ENCODE measurements around the gene SPTBN5. TPM values are rescaled to one million over a fixed set of nuclear protein-coding genes. Genes with fewer than 3 reads are reported as not detected.

SPTBN5 gene
- total RNA-seq, 1 donor from 2014 or later = 1.9 TPM

DNA sequence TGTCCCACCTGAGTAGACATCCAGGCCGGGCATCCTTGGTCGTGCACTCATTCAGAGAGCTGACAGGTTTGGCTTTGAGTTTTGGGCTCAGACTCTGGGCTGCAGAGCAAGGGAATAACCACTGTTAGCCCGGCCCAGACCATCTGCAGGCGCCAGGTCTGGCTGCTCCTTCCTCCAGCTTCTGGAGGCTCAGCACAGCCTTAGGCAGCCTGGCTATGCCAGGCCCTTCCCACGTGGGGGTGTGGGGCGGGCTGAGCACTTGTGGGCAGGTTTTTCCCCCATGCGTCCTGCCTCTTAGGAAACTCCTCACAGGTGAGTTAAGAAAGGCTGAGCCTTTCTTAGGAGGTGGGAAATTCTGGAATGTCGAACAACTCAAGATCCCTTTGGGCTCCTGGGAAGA lies 44.0 kb downstream of the SPTBN5 start:
- H3K27me3 Mint-ChIP-seq (ENCODE audit: insufficient read depth) = peaks cover 3% of the 10 kb centered on the region
- H3K27ac Mint-ChIP-seq = no peak overlapping the region
- no peak overlapping the region for H3K4me3 Mint-ChIP-seq
- intact Hi-C loops (cut with micrococcal nuclease) = no loop called here
- peaks cover 6% of the 10 kb centered on the region for H3K36me3 Mint-ChIP-seq (ENCODE audit: low read depth)
- peaks cover 7% of the 10 kb centered on the region for H3K4me1 Mint-ChIP-seq (ENCODE audit: low read depth)
- no peaks in the 10 kb centered on the region for H3K9me3 Mint-ChIP-seq
- DNase-seq (ENCODE audit: low spot score) = no peak

GRCh38 chr15:41849204-41849603 lies 44.6 kb downstream of the SPTBN5 start:
- Mint-ChIP-seq H3K9me3 (no peaks in the 10 kb centered on the region), H3K27me3 (ENCODE audit: insufficient read depth) (peaks cover 3% of the 10 kb centered on the region), H3K4me3 (no peak overlapping the region), H3K27ac (no peak overlapping the region), H3K4me1 (ENCODE audit: low read depth) (peaks cover 7% of the 10 kb centered on the region), H3K36me3 (ENCODE audit: low read depth) (peaks cover 6% of the 10 kb centered on the region)
- intact Hi-C loops (cut with micrococcal nuclease) = no loop called here
- DNase-seq (ENCODE audit: low spot score) = no peak

- Mint-ChIP-seq H3K9me3 (no peaks in the 10 kb centered on the region), H3K27ac (no peak overlapping the region), H3K4me3 (no peak overlapping the region), H3K27me3 (ENCODE audit: insufficient read depth) (peaks cover 3% of the 10 kb centered on the region), H3K36me3 (ENCODE audit: low read depth) (peaks cover 6% of the 10 kb centered on the region), H3K4me1 (ENCODE audit: low read depth) (peaks cover 7% of the 10 kb centered on the region)
- intact Hi-C loops (cut with micrococcal nuclease) = no loop called here
- no peak for DNase-seq (ENCODE audit: low spot score)
These were observed 45.2 kb downstream of the SPTBN5 start for GRCh38 chr15:41848631-41849030.

DNA sequence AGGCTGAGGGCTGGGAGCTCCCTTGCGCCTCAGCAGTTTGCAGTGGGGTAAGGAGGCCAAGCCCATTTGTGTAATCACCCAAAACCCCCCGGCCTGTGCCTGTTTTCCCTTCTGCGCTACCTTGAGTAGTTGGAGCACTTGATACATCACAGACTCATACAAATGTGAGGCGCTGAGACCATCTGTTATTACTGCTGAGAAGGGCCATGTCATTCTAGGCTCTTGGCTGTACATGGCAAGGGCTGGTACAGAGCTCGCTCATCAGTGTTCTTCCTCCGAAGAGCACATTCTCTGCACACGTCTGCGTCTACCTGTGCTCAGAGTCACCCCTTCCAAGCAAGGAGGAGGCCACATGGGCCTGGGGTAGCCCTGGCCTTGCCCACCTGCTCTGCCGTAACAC lies 45.9 kb downstream of the SPTBN5 start:
- DNase-seq (ENCODE audit: low spot score) = no peak
- H3K9me3 Mint-ChIP-seq = no peaks in the 10 kb centered on the region
- peaks cover 6% of the 10 kb centered on the region for H3K36me3 Mint-ChIP-seq (ENCODE audit: low read depth)
- H3K27ac Mint-ChIP-seq = no peak overlapping the region
- intact Hi-C loops (cut with micrococcal nuclease) = no loop called here
- H3K4me3 Mint-ChIP-seq = no peak overlapping the region
- peaks cover 7% of the 10 kb centered on the region for H3K4me1 Mint-ChIP-seq (ENCODE audit: low read depth)
- peaks cover 3% of the 10 kb centered on the region for H3K27me3 Mint-ChIP-seq (ENCODE audit: insufficient read depth)

GRCh38 chr15:41847206-41847605 lies 46.6 kb downstream of the SPTBN5 start:
- H3K36me3 Mint-ChIP-seq (ENCODE audit: low read depth) = peaks cover 8% of the 10 kb centered on the region
- no peak overlapping the region for H3K4me3 Mint-ChIP-seq
- H3K9me3 Mint-ChIP-seq = no peaks in the 10 kb centered on the region
- H3K27me3 Mint-ChIP-seq (ENCODE audit: insufficient read depth) = peaks cover 3% of the 10 kb centered on the region
- H3K4me1 Mint-ChIP-seq (ENCODE audit: low read depth) = peaks cover 7% of the 10 kb centered on the region
- no peak for DNase-seq (ENCODE audit: low spot score)
- H3K27ac Mint-ChIP-seq = no peak overlapping the region
- intact Hi-C loops (cut with micrococcal nuclease) = no loop called here

DNA sequence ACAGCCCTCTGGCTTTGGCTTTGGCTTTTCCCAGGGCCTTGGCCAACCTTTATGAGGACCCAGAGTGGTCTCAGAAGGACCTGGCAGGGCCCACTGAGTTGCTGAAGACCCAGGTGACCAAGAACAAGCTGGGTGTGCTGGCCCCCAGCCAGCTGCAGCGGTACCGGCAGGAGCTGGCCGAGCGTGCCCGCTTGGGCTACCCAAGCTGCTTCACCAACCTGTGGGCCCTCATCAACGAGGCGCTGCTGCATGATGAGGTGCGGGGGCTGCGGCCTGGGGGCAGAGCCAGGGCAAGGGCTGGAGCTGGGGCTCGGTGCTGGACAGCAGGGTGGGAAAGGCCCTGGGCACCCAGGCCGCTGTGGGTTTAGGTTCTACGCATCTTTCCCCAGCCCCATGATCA lies 49.0 kb downstream of the SPTBN5 start:
- Mint-ChIP-seq H3K4me1 (ENCODE audit: low read depth) (peaks cover 7% of the 10 kb centered on the region), H3K9me3 (no peaks in the 10 kb centered on the region), H3K27ac (no peak overlapping the region), H3K27me3 (ENCODE audit: insufficient read depth) (peaks cover 3% of the 10 kb centered on the region), H3K36me3 (ENCODE audit: low read depth) (peaks cover 8% of the 10 kb centered on the region), H3K4me3 (no peak overlapping the region)
- DNase-seq (ENCODE audit: low spot score) = no peak
- intact Hi-C loops (cut with micrococcal nuclease) = no loop called here

GRCh38 chr15:41843571-41843970 lies 50.3 kb downstream of the SPTBN5 start:
- Mint-ChIP-seq H3K36me3 (ENCODE audit: low read depth) (peaks cover 8% of the 10 kb centered on the region), H3K27ac (no peak overlapping the region), H3K4me3 (no peak overlapping the region), H3K9me3 (no peaks in the 10 kb centered on the region), H3K4me1 (ENCODE audit: low read depth) (peaks cover 5% of the 10 kb centered on the region), H3K27me3 (ENCODE audit: insufficient read depth) (peaks cover 1% of the 10 kb centered on the region)
- no peak for DNase-seq (ENCODE audit: low spot score)
- intact Hi-C loops (cut with micrococcal nuclease) = no loop called here

DNA sequence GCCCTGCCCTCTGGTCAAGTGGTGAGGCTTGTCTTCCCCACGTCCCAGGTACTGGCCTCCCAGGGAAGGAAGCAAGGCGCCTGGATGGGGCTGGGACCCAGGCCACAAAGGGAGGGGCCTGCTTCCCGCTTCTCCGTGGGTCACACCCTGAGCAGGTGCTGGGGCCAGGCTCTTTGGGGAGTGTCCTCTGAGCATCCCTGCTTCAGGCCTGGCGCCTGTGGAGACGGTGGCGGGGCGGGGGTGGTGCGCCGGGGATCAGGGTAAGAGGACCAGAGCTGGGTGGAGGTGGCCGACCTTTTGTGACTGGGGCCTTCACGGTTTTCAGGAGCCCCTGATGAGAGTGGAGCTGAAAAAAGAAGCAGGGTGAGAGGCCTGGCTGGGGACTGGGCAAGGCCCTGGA lies 51.6 kb downstream of the SPTBN5 start:
- Mint-ChIP-seq H3K27ac (no peak overlapping the region), H3K9me3 (no peaks in the 10 kb centered on the region), H3K27me3 (ENCODE audit: insufficient read depth) (peaks cover 1% of the 10 kb centered on the region), H3K4me3 (no peak overlapping the region), H3K4me1 (ENCODE audit: low read depth) (no peaks in the 10 kb centered on the region), H3K36me3 (ENCODE audit: low read depth) (peaks cover 4% of the 10 kb centered on the region)
- DNase-seq (ENCODE audit: low spot score) = no peak
- intact Hi-C loops (cut with micrococcal nuclease) = no loop called here

- Mint-ChIP-seq H3K4me1 (ENCODE audit: low read depth) (no peaks in the 10 kb centered on the region), H3K27ac (no peak overlapping the region), H3K4me3 (no peak overlapping the region), H3K36me3 (ENCODE audit: low read depth) (peaks cover 4% of the 10 kb centered on the region), H3K9me3 (no peaks in the 10 kb centered on the region), H3K27me3 (ENCODE audit: insufficient read depth) (no peaks in the 10 kb centered on the region)
- intact Hi-C loops (cut with micrococcal nuclease) = no loop called here
- no peak for DNase-seq (ENCODE audit: low spot score)
These were observed 52.7 kb downstream of the SPTBN5 start for GRCh38 chr15:41841131-41841530.

DNA sequence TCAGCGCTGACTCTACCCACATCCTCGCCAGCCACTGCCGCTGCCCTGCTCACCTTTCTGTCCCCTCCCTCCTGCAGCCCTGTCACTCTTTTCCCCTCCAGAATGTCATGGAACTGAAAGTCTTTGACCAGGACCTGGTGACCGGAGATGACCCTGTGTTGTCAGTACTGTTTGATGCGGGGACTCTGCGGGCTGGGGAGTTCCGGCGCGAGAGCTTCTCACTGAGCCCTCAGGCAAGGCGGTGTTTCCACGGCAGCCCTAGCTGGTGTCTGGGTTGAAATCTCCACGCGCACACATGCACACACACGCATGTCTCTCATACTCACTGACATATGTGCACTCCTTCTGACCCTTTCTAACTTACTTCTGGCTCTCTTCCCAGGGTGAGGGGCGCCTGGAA lies 53.2 kb downstream of the SPTBN5 start:
- Mint-ChIP-seq H3K4me3 (no peak overlapping the region), H3K27ac (no peak overlapping the region), H3K4me1 (ENCODE audit: low read depth) (no peaks in the 10 kb centered on the region)

GRCh38 chr15:41839781-41840491 lies 53.9 kb downstream of the SPTBN5 start:
- H3K36me3 Mint-ChIP-seq (ENCODE audit: low read depth) = peaks cover 4% of the 10 kb centered on the region
- no peak overlapping the region for H3K27ac Mint-ChIP-seq
- intact Hi-C loops (cut with micrococcal nuclease) = no loop called here
- H3K9me3 Mint-ChIP-seq = no peaks in the 10 kb centered on the region
- DNase-seq (ENCODE audit: low spot score) = no peak
- H3K27me3 Mint-ChIP-seq (ENCODE audit: insufficient read depth) = no peaks in the 10 kb centered on the region
- no peak overlapping the region for H3K4me3 Mint-ChIP-seq
- H3K4me1 Mint-ChIP-seq (ENCODE audit: low read depth) = no peaks in the 10 kb centered on the region

More for the DNA sequence above, 53.2 kb downstream of the SPTBN5 start:
- intact Hi-C loops (cut with micrococcal nuclease) = no loop called here
- H3K9me3 Mint-ChIP-seq = no peaks in the 10 kb centered on the region
- peaks cover 4% of the 10 kb centered on the region for H3K36me3 Mint-ChIP-seq (ENCODE audit: low read depth)
- no peak for DNase-seq (ENCODE audit: low spot score)
- H3K27me3 Mint-ChIP-seq (ENCODE audit: insufficient read depth) = no peaks in the 10 kb centered on the region

GRCh38 chr15:41838400-41838897 lies 55.4 kb downstream of the SPTBN5 start, which contains the start of gene PLA2G4B:
Gene PLA2G4B, plus strand, starts transcription at chr15:41838847. Its CDS starts 67 bp downstream, at chr15:41838914.
- Mint-ChIP-seq H3K27me3 (ENCODE audit: insufficient read depth) (no peaks in the 10 kb centered on the region), H3K36me3 (ENCODE audit: low read depth) (peaks cover 4% of the 10 kb centered on the region), H3K27ac (no peak within 1 kb of the TSS), H3K9me3 (no peaks in the 10 kb centered on the region), H3K4me3 (no peak within 1 kb of the TSS), H3K4me1 (ENCODE audit: low read depth) (no peaks in the 10 kb centered on the region)
- no peak for DNase-seq (ENCODE audit: low spot score)
- intact Hi-C loops (cut with micrococcal nuclease) = no loop called here

GRCh38 chr15:41836713-41837454 lies 57.0 kb downstream of the SPTBN5 start:
- H3K36me3 Mint-ChIP-seq (ENCODE audit: low read depth) = peaks cover 9% of the 10 kb centered on the region
- no peak overlapping the region for H3K27ac Mint-ChIP-seq
- intact Hi-C loops (cut with micrococcal nuclease) = no loop called here
- DNase-seq (ENCODE audit: low spot score) = no peak
- H3K4me1 Mint-ChIP-seq (ENCODE audit: low read depth) = peaks cover 13% of the 10 kb centered on the region
- H3K27me3 Mint-ChIP-seq (ENCODE audit: insufficient read depth) = no peaks in the 10 kb centered on the region
- H3K9me3 Mint-ChIP-seq = no peaks in the 10 kb centered on the region
- no peak overlapping the region for H3K4me3 Mint-ChIP-seq

All from activated T-helper 1 cell treated with anti-CD3 and anti-CD28 coated beads, Interleukin-12 subunit alpha, Interleukin-12 subunit beta, Interleukin-2, Interleukin-4 antibody, amounts not matched to agents 30 ng/mL and 10 ng/mL and 1 ng/mL, durations not matched to agents 14 hours and 24 hours and 36 hours (primary cell).